Measurements from ENCODE around the gene ARMH4.

ARMH4 gene

DNA sequence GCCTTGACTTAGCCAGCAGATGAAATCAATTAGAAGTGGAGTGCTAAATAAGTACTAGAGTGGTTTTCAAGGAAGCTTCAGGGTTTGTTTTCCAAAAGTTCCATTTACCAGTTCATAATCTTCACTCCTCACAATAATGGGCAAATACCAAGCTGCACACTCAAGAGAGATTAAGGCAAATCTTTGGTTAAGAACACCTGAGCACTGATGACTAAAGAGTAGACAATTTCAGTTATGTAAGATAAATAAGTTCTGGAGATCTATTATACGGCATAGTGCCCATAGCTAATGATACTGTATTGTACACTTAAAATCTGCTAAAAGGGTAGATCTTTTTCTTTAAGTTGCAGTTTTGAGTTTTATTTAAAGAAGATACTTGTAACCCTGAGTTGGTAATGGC lies 125.0 kb downstream of the ARMH4 start:
- no peak for DNase-seq

DNA sequence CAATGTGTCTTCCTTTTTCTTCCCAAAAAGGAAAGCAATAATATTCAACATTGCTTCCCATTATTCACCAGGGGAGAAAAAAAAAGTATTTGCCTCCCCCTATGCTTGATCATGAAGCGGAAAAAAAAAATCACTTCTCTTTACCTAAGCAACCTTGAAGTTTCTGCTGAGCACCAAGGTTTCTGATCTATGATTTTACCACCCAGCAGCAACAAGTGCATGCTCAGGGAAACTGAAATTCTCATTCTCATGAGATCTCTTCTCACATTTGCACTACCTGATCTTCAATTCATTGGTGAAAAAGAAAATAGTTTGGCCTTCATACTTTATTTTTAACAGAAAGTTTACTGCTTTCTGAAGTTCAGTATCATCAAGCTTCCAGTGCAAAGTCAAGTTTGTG lies 125.8 kb downstream of the ARMH4 start:
- DNase-seq: no peak

DNA sequence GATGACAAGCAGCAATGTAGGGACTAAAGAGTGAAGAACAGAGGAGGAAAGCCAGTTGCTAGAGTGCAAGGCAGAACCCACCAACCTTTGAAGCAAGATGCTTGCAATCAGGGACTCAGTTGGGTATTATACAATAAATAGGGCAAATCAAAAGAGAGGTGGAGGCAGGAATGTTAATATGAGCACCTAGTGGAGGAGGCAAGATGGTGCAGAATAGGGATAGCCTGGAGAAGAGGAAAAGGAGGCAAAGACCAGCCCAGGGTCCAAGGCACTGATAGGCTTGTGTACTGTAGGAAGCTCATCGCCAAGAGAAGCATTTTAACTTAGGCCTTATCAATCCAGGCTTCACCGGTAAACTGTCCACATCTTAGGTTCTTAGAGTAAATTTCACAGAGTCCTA lies 137.2 kb downstream of the ARMH4 start:
- DNase-seq: no peak

GRCh38 chr14:58002618-58003017 lies 149.4 kb downstream of the ARMH4 start:
- no peak for DNase-seq

DNA sequence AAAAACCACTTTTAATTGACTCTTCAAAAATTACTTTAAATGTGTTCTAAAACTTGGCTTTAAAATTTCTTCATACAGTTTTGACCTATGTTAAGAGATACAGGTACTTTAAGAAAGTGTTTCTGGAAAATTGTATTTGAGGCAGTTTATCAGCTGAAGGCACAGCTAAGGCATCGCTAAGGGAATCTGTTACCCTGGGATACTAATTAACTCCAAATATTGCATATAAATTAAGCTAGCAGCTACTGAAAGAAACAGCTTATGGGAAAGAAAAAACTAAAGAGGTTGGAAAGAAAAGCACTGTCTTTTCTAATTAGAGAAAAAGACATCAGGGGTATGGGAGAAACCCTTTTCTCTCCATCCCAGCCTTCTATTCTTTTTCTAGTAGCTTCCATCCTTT lies 152.0 kb downstream of the ARMH4 start:
- DNase-seq: no peak

DNA sequence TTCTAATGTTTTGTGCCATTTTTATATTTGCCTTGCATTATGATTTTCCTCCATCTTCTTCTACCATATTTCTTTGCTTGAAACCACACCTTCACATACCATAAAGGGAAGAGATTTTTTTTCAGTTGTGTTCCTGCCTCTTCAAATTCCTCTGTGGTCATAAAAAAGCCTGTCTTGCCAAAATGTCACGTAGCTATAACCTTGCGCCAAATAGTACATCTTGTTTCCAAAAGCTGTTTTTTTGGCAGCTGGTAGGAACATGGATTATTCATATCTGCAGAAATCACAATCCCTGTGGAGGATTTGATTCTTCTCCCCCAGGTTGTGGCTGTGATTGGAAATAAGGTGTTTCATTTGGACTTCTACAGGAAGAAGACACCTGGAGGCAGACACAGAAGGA lies 152.5 kb downstream of the ARMH4 start:
- DNase-seq: no peak

DNA sequence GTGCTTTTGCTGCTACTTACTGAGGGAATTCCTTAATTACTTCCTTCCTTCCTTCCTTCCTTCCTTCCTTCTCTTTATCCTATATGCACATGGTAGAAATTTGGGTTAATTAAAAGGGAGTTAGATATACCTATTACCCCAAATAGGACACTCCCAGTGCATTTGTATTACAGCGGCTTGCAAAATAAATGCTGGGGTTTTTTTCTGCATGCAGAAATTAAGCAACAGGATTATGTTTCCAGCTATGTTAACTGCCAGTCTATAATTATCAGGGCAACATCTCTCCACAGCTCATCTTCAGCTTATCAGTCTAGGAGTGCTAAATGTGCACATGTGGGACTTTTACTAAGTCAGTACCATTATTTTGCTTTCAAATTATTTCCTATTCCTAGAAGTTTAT lies 153.2 kb downstream of the ARMH4 start:
- no peak for DNase-seq

DNA sequence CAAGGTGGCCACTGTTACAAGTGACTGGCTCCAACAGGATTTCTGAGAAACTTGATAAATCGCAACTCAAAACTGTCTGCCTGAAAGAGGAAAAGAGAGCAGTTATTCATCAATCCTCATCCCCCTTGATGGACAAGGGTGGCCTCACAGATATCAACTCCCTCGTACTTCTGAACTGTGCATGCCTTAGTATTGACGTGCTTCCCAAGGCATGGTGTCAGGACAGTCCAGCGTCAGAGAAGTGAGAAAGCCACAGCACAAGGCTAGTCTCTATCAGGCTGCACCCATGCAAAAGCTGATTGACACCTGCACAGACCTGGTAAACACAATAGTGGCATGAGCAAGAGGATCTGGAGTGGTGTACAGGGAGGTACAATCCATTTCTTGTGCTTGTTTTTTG lies 160.7 kb downstream of the ARMH4 start:
- DNase-seq: no peak

GRCh38 chr14:57988445-57988844 lies 163.6 kb downstream of the ARMH4 start:
- DNase-seq: no peak

GRCh38 chr14:57987596-57988300 lies 164.3 kb downstream of the ARMH4 start:
- DNase-seq: no peak

DNA sequence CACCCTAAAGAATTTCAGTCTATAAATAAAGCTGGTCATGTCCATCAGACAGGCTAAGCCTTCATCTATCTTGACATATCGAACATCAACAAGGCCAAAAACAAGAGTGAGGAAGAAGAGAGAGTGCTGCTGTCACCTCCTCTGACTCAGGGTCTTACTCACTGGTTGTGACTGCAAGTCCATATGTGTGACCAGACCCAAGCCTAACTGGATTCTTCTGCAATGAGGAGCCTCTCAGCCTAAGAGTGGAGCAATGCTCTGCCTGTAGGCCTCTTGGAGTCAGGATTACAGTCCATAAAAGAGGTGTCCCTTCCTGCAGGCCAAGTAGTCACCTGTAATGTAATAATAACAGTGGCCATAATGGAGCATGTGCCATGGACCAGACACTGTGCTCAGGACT lies 165.0 kb downstream of the ARMH4 start:
- no peak for DNase-seq

DNA sequence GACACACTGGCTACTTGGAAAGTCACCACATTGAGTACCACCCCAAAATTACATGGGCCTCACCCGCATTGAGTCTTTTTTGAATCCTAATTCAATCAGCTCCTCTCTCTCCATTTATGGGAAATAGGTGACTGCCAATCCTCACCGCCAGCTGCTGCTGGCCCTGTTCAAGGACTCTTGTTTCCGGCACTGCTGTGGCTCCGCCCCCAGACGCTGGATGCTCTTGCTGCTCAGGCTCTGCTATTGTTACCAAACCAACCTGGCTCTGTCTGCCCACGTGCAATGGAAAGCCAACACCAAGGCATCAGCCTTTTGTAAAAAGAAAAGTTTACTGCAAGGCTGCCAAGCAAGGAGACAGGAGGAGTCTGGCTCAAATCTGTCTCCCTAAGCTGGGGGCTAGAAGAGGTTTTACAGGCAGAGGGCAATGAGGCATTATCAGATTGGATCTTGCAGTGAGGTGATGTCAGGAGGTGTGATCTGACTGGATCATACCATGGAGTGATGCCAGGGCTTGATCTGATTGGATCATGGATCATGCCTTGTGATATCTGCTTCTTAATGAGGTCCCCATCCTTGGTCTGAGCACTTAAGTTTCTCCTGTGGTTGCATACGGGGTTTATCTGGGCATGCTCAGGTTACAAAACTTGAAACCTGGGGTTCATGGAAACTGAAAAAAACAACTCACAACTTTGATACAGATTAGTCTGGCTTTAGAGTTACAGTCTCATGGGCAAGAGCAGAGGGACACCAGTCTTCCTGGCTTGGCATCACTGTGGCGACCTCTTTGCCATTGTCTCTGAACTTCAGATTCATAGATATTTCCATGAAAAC lies 169.0 kb downstream of the ARMH4 start:
- DNase-seq: no peak

GRCh38 chr14:57981817-57982560 lies 170.0 kb downstream of the ARMH4 start:
- no peak for DNase-seq

- DNase-seq: no peak
Measured at GRCh38 chr14:57979376-57980048, 172.5 kb downstream of the ARMH4 start.

GRCh38 chr14:57976701-57977100 lies 175.3 kb downstream of the ARMH4 start:
- DNase-seq: no peak

DNA sequence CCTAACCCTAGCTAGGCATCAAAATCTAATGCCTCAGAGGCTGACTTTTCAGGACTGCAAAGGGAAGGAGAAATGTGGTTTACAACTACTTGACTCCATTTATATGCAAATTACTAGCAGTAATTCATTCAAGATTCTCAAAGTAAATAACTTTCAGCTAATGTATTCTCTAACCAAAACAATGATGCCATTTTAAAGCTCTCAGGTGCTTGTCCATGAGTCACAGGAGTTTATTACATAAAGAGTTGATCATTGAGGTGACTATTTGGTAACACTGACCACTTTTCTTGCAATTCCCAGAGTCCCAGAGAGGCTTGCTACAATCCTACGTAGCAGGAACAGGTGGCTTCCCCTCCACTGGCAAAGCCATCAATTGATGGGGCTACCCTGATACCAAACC lies 177.1 kb downstream of the ARMH4 start:
- DNase-seq: no peak

DNA sequence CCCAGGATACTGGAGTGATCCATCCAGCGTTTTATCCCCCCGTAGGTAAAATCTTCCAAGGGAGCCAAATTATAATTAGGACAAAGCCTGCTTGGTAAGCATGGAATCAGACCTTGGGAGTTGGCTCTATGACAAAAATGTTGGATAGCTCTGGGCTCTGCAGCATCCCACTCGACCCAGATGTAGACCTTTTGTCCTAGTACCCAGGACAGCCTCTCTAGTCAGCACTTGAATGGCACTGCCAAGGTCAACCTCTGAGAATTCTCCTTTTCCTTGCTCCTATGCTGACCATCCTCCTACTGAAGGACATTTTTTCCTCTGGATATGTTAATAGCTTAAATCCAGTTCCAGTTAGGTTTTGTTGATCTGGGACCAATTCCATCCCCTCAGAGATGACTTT lies 181.4 kb downstream of the ARMH4 start:
- DNase-seq: no peak

GRCh38 chr14:57970175-57970574 lies 181.8 kb downstream of the ARMH4 start:
- DNase-seq: no peak

- no peak for DNase-seq
Measured at GRCh38 chr14:57963071-57963470, 188.9 kb downstream of the ARMH4 start.

DNA sequence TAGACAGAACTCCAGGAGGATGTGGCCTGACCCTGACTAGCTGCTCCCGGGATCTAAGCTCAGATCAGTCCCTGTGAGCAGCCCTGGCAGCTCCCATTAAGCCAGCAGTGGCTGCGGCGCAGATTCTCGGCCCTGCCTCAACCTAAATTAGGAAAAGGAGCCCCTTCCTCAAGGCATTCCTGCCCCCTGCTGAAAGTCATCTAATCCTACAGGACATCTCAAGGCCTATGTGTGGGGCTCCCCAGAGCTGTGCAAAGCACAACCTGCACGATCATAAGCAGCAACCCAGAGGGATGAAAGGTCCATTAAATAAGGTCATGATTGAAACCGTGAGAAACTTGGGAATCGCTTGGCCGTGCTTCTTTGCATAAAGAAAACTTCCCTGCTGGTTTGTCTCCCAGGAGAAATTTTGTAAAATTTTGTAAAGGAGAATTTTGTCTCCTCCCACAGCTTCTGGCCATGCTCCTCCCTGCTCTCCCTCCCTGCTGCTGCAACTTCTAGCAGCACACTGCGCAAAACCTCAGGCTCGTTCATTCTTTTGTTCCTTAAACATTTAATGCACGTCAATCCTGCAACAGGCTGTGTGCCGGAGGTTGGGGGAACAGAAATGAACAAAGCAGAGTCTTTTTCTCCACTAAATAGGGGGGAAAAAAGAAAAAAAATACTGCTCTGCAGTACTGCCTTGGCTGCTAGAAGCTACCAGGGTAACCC lies 189.5 kb downstream of the ARMH4 start:
- DNase-seq: no peak

DNA sequence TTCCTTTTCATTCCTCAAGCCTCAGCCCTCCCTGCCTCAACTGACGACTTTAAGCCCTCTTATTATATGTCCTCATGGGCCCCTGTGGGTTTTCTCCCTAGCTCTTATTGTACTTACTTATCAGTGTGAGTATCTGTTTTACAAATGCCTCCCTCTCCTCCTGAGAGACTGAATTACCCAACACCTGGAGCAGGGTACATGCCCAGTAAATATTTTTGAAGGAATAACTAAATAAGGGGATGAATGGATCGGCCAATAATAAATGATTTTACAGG lies 190.3 kb downstream of the ARMH4 start:
- no peak for DNase-seq

DNA sequence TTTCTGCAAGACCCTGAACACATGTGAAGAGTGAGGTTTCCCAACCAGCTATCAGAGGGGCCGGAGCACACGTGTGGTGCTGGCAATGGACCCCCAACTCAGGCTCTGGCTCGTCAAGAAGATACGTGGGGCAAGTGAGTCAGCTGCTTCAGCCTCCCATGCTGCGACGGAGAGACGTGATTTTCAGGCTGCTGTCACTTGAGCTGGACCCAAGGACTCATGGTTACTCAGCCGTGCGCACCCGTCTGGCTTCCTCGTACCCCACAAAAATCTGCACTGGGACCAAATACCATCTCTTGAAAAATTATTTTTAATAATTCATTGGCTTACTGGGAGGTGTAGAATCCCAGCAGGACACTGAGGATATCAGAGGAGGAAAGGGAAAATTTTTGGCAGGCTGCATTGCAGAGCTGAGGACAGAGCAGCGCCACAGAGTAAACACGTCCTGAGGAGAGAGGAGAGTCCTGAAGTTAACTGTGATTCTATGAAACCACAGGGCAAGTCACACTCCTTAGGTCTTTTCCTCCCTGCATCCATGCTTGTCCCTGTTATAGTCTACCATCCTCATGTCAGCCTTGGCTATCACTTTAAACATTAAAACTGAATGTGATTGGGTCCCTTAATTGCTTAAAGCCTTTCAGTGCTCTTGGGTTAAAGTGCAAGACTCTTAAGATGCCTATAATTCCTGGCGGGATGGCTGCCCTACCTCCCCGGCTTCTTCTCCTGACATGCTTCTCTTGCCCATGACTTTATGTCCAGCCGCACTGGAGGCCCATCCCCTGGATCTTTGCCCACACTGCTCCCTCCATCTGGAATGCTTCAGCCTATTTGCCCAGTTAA lies 190.8 kb downstream of the ARMH4 start:
- no peak for DNase-seq

All from CD4-positive, alpha-beta T cell treated with Interleukin-4 for 1 hour (primary cell).